Stimulated activated CD4-positive, alpha-beta T cell treated with anti-CD3 and anti-CD28 coated beads, Interleukin-2, amount 100 ng/mL, for 4 hours (primary cell): ENCODE results near the gene MYO15A.

ENCODE experiments used
- DNase-seq: peaks from one replicate; pipeline ENCODE4 v3.0.0-alpha.2; 2020; ENCODE audit warnings: low read depth

The MYO15A gene

DNA sequence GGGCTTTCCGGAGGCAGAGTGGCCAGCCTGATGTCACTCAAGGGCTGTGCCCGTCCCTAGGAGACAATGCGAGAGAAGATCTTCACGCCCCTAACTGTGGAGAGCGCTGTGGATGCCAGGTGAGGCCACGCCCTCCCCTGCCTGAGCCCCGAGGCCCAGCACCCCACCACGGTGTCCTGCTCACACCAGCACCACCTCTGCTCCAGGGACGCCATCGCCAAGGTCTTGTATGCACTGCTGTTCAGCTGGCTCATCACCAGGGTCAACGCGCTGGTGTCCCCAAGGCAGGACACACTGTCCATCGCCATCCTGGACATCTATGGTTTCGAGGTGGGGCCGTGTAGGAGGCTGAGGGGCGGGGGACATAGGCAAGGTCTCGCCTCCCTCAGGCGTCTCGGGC is 27.8 kb downstream of the MYO15A start:
- DNase-seq: no peak

- no peak for DNase-seq
These were observed 29.7 kb downstream of the MYO15A start for GRCh38 chr17:18138065-18138749.

DNA sequence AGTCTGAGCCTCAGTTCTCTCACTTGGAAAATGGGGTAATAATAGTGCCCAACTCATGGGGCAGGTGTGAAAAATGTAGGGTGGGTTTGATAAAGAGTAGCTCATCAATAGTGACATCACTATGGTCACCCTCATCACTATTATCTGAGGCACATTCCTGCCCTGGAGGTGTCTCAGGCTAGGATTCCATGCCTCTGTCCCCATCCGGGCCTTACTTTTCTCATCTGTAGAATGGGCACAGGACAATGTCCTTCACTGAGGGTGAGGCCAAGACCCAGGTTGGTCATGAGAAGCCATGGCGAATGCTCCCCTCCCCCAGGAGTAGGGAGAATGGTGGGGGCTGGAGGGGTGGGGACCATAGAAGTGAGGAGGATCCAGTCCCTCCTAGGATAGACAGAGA is 30.5 kb downstream of the MYO15A start:
- DNase-seq: no peak

GRCh38 chr17:18139498-18139897 is 30.9 kb downstream of the MYO15A start:
- no peak for DNase-seq

- DNase-seq: no peak
These were observed 31.4 kb downstream of the MYO15A start for GRCh38 chr17:18139949-18140348.

DNA sequence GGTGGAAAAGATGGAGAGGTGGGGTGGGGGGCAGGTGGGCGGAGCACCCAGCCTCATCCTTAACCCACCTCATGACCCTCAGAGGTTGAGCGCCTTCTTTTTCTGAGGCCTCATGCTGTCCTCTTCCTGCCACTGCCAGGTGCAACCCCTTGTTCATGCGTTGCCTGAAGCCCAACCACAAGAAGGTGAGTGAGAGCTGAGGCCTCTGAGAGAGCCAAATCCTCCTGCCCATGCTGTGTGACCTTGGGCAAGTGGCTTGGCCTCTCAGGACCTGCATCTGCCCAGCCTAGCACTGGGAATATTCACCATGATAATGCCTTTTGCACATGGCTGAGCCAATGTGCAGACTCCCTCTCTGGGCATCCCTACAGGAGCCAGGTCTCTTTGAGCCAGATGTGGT is 32.1 kb downstream of the MYO15A start:
- DNase-seq: no peak

GRCh38 chr17:18141210-18141803 is 32.8 kb downstream of the MYO15A start:
- DNase-seq: peak; percentile 16

GRCh38 chr17:18142417-18142816 is 33.9 kb downstream of the MYO15A start:
- DNase-seq: no peak

DNA sequence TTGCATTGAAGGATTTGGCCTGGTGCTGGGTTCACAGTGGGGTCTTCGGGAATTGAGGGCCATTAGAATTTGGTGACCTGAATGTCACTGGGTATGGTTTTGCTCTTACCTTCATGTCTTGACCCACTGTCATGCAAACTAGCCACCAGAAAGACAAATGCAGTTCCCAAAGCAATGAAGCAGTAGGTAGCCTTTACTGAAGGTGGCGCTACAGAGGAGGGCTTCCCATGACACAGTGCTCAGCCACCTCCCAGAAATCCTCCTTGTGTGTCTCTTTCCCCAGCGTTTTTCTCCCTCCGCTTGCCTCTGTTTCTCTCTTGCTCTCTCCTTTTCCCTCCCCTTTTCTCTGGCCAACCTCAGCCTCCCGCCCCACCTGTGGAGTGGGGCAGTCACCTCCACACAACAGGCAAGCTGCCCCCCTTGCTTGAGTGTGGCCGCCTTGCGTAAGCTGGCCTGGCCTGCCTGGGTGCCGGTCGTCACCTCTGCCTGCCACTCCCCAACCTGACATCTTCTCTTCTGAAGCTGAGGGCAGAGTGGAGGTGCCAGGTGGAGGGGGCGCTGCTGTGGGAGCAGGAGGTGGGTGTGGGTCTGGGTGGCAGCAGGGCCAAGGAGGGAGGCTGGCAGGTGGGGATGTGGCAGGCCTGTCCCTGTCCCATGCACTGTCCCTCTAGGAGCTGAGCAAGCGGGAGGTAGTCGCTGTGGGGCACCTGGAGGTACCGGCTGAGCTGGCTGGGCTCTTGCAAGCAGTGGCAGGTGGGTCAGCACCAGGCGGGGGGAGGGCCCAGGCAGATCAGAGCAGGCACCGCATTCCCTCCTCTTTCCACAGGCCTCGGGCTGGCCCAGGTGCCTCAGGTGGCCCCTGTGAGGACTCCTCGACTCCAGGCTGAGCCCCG is 34.7 kb downstream of the MYO15A start:
- DNase-seq: no peak

GRCh38 chr17:18144261-18144660 is 35.7 kb downstream of the MYO15A start:
- no peak for DNase-seq

DNA sequence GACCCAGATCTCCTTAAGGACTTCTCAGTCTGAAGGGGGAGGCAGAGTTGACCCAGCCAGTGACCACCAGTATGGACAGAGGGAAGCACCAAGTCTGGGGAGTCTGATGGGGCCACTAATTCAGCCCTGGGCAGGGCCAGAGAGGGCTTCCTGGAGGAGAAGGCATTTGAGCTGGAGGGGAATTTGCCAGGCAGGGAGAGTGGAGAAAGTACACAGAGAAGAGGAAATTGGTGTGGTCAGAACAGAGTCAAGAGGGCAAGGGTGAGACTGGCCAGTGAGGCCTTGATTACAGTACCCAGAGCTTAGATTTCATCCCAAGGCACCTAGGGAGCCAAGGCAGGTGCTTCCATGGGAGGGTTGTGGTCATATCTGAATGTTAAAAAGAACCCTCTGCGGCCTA is 36.3 kb downstream of the MYO15A start:
- DNase-seq: no peak

DNA sequence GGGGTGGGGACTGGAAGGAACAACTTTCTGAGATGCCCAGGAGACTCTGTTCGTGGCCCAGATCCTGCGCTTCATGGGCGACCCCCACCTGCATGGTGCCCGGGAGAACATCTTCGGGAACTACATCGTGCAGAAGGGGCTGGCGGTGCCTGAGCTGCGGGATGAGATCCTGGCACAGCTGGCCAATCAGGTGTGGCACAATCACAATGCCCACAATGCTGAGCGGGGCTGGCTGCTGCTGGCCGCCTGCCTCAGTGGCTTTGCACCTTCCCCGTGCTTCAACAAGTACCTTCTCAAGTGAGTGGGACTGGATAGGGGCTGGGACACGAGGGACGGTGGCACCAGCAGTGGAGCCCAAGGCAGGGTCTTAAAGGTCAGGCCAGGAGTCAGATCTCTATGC is 37.3 kb downstream of the MYO15A start:
- no peak for DNase-seq

DNA sequence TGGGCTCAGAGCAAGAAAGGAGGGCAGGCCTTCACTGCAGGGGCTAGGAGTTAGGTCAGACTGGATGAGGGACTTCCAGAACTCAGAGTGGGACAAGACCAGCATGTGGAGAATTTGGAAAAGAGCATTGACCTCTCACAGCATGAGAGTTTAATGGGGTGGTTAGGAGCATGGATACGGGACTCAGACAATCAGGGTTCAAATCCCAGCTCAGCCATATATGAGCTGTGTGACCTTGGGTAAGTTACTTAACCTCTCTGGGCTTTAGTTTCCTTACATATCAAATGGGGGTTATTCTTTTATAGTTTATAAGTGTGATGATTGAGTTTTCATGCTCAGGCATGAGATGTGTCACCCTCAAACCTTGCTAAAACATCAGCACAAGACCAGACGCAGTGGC is 37.7 kb downstream of the MYO15A start:
- DNase-seq: no peak

- no peak for DNase-seq
These were observed 38.4 kb downstream of the MYO15A start for GRCh38 chr17:18146980-18147379.

- DNase-seq: no peak
These were observed 40.0 kb downstream of the MYO15A start for GRCh38 chr17:18148586-18148985.

DNA sequence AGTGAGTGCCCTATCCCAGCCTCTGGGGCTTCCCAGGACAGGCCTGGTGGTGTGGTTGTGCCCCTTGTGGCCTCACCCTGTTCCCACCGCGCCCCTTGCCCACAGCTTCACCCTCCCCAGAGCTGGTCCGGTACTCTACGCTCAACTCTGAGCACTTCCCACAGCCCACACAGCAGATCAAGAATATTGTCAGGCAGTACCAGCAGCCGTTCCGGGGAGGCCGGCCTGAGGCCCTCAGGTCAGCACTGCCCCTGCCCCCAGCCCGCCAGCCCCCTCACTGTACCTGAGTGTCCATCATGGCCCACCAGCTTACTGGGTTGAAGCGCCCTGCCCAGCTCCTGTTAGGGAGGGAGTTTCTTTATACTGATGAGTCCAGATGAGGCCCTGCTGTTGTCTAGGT is 42.7 kb downstream of the MYO15A start:
- DNase-seq: no peak

DNA sequence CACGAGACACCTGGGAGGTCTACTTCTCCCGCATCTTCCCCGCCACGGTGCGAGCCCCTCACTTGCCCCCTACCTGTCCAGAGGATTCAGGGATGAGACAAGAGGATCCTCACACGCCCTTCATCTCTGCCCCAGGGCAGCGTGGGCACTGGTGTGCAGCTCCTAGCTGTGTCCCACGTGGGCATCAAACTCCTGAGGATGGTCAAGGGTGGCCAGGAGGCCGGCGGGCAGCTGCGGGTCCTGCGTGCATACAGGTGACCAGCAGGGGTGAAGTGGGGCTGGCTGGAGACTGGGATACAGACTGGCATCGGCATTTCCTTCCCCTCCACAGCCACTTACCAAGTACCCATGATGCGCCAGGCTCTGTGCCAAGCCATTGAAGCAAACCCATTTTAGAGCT is 46.6 kb downstream of the MYO15A start:
- no peak for DNase-seq

GRCh38 chr17:18156171-18156975 is 47.8 kb downstream of the MYO15A start:
- DNase-seq: no peak

DNA sequence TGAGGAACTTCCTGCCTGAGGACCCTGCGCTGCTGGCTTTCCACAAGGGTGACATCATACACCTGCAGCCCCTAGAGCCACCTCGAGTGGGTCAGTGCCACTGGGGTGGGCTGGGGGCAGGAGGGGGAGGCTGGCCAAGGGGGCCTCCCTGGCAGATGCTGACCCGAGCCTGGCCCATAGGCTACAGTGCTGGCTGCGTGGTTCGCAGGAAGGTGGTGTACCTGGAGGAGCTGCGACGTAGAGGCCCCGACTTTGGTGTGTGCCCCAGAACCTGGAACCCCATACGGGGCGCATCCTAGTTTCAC is 48.4 kb downstream of the MYO15A start:
- no peak for DNase-seq

GRCh38 chr17:18157354-18157985 is 48.9 kb downstream of the MYO15A start:
- DNase-seq: no peak

DNA sequence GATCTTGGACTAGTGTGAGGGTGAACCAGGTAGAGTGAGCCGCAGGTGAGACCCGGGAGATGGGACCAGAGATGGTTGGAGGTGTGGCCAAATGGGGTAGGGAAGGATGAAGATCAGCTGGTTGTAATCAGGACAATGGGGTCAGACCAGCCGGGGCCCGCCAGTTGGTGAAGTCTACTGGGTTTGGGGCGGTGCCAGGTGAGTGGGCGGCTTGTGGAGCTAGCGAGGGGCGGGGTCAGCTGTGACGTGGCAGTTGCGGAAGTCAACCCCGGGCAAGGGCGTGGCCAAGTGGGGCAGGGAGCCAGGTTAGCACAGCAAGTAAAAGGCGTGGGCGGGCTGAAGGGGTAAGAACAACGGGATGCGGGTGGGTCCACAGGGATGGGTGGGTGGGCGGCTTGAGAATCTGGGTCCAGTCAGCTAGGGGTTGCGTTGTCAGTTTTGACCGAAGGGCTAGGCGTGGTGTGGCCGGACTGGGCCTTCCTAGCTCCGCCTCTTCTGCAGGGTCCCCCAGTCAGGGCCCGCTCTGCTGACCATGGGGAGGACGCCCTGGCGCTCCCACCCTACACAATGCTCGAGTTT is 49.6 kb downstream of the MYO15A start:
- DNase-seq: peak; percentile 95
